Measurements from ENCODE around the gene ZNF423. TPM values are rescaled to one million over a fixed set of nuclear protein-coding genes. Genes with fewer than 3 reads are reported as not detected.

Gene ZNF423
- total and polyA plus RNA-seq, 9 of the 15 experiments (the other 6 are each of a cell fraction or from before 2014, with no cell fraction given): not detected

- H3K9me3 ChIP-seq (replicated peaks; ENCODE audit: control insufficient read depth, insufficient read depth, low read depth, low read length): no peaks in the 10 kb centered on the region
- no peaks in the 10 kb centered on the region for H3K9me1 ChIP-seq (ENCODE audit: control insufficient read depth, insufficient read depth, low read length)
- WGBS (ENCODE audit: insufficient coverage, low coverage, missing lambda C conversion rate): 0% methylated on average over 10 of the region's 12 CpGs
- in situ Hi-C loops (cut with MboI) (no loop called here), intact Hi-C loops (cut with micrococcal nuclease) (no loop called here)
- ChIA-PET POLR2A (no interaction called here), CTCF (ENCODE audit: low intra/inter-chr PET ratio) (no interaction called here)
- no TSS peak for BruUV-seq (replicated peaks)
- H3K27me3 ChIP-seq (ENCODE audit: control insufficient read depth in 2 of 2, insufficient read depth in 2 of 2, low read length in 2 of 2): peaks cover 0 to 44% of the 10 kb centered on the region in 2 experiments; a peak in 3 of 5 replicates
- DNase-seq (ENCODE audit: extremely low read depth in 1 of 4, low spot score in 3 of 4): no peak
- no peak for ATAC-seq
- no peaks in the 10 kb centered on the region for H3K79me2 ChIP-seq (ENCODE audit: control insufficient read depth, insufficient read depth, low read length)
- no peaks in the 10 kb centered on the region for H4K20me1 ChIP-seq (replicated peaks; ENCODE audit: control insufficient read depth, insufficient read depth, low read length)
- H3K9ac ChIP-seq (ENCODE audit: insufficient read depth in 1 of 2, low read depth in 2 of 2, low read length in 2 of 2): no peak overlapping the region
- H3K4me2 ChIP-seq (ENCODE audit: insufficient read depth, low read length): no peak overlapping the region
- TF ChIP-seq SIN3B (IDR thresholded peaks at IDR 0.05; ENCODE audit: low read depth): no peak
- no peak for TF ChIP-seq CREB3L1 (IDR thresholded peaks at IDR 0.05; ENCODE audit: borderline replicate concordance, low read depth)
- TF ChIP-seq SRSF7 (optimal IDR thresholded peaks at IDR 0.05; ENCODE audit: low read depth, low read length): no peak
- TF ChIP-seq ZNF551 (CRISPR knock-in tag; IDR thresholded peaks at IDR 0.05): no peak
- TF ChIP-seq CGGBP1 (CRISPR knock-in tag; IDR thresholded peaks at IDR 0.05): no peak
- no peak for TF ChIP-seq CEBPZ (IDR thresholded peaks at IDR 0.05; ENCODE audit: borderline replicate concordance, low read depth, low read length)
- no peak for TF ChIP-seq BHLHE40 (IDR thresholded peaks at IDR 0.05; ENCODE audit: low read length)
- TF ChIP-seq ETS1 (conservative IDR thresholded peaks at IDR 0.05; ENCODE audit: control insufficient read depth, low read depth, low read length): no peak
- TF ChIP-seq ARID3B (CRISPR knock-in tag; IDR thresholded peaks at IDR 0.05; ENCODE audit: borderline replicate concordance): no peak
- no peak for TF ChIP-seq ZFX (CRISPR knock-in tag; IDR thresholded peaks at IDR 0.05)
- TF ChIP-seq PYGO2 (tag; IDR thresholded peaks at IDR 0.05): no peak
- no peak for TF ChIP-seq BRF1 (IDR thresholded peaks at IDR 0.05; ENCODE audit: borderline replicate concordance, extremely low read depth, insufficient read length)
- no peak for TF ChIP-seq EGR1 (conservative IDR thresholded peaks at IDR 0.05)
- no peak for TF ChIP-seq HIVEP1 (CRISPR knock-in tag; IDR thresholded peaks at IDR 0.05)
- no peaks in the 10 kb centered on the region for H3K4me1 ChIP-seq (replicated peaks in 1 of 2; ENCODE audit: control insufficient read depth in 2 of 2, insufficient read depth in 2 of 2, low read length in 2 of 2)
- FAIRE-seq: no peak
- no peak overlapping the region for H3K27ac ChIP-seq (ENCODE audit: extremely low read depth, low read depth, low read length)
- no peaks in the 10 kb centered on the region for H3K36me3 ChIP-seq (ENCODE audit: control insufficient read depth, insufficient read depth, low read length)
- H3K4me3 ChIP-seq: no peak overlapping the region
- no peak overlapping the region for H2AFZ ChIP-seq (ENCODE audit: low read depth, low read length)
Measured at GRCh38 chr16:49578435-49579024, 277.4 kb downstream of the ZNF423 start.
